SH-SY5Y (cell line): Measurements from ENCODE around the gene LINC01488.

ENCODE experiments used
- GATA2 ChIP-seq: IDR thresholded peaks from 2 replicates; pipeline ENCODE4 v1.6.1; 2011; ENCODE audit warnings: mild to moderate bottlenecking, low read depth, low read length
- GATA3 ChIP-seq: IDR thresholded peaks from 2 replicates; pipeline ENCODE4 v1.6.1; 2011; ENCODE audit warnings: low read depth, mild to moderate bottlenecking, low read length, moderate library complexity

- TF ChIP-seq GATA3, result no peak
- no peak for TF ChIP-seq GATA2
Observed at GRCh38 chr11:69511358-69512055, 30.0 kb downstream of the LINC01488 start.
